ENCODE results near the gene MDK.

Gene MDK

DNA sequence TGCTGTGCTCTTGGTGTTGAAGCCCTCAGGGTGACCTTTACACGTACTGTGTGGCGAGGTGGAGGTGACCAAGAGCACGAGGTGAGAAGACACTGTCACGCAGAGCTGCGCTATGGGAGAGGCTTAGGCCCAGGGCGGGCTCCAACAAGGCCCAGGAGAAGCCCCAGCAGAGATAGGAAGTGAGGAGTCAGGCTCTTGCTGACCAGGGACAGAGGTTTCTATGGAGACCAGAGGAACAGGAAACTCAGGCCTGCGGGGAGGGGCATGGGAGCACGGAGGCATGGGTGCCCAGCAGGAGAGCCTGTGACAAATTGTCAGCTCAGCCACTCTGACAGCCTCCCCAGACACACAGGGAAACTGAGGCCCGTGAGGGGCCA lies 18.4 kb upstream of the MDK start:
- no peak for TF ChIP-seq MYC (IDR thresholded peaks at IDR 0.05; ENCODE audit: low read depth, low read length)
- TF ChIP-seq, protein P1, sequence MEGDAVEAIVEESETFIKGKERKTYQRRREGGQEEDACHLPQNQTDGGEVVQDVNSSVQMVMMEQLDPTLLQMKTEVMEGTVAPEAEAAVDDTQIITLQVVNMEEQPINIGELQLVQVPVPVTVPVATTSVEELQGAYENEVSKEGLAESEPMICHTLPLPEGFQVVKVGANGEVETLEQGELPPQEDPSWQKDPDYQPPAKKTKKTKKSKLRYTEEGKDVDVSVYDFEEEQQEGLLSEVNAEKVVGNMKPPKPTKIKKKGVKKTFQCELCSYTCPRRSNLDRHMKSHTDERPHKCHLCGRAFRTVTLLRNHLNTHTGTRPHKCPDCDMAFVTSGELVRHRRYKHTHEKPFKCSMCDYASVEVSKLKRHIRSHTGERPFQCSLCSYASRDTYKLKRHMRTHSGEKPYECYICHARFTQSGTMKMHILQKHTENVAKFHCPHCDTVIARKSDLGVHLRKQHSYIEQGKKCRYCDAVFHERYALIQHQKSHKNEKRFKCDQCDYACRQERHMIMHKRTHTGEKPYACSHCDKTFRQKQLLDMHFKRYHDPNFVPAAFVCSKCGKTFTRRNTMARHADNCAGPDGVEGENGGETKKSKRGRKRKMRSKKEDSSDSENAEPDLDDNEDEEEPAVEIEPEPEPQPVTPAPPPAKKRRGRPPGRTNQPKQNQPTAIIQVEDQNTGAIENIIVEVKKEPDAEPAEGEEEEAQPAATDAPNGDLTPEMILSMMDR (IDR thresholded peaks at IDR 0.05; ENCODE audit: low read depth, low read length): no peak
- TF ChIP-seq, protein P2, sequence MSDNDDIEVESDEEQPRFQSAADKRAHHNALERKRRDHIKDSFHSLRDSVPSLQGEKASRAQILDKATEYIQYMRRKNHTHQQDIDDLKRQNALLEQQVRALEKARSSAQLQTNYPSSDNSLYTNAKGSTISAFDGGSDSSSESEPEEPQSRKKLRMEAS (IDR thresholded peaks at IDR 0.05; ENCODE audit: low read depth, low read length): peak; percentile 42; the same call in 1 of the 2 replicates
- DNase-seq (ENCODE audit: low read depth): peak; percentile 78
- H3K4me3 ChIP-seq (ENCODE audit: low read depth, low read length): peak overlapping the region; percentile 78

DNA sequence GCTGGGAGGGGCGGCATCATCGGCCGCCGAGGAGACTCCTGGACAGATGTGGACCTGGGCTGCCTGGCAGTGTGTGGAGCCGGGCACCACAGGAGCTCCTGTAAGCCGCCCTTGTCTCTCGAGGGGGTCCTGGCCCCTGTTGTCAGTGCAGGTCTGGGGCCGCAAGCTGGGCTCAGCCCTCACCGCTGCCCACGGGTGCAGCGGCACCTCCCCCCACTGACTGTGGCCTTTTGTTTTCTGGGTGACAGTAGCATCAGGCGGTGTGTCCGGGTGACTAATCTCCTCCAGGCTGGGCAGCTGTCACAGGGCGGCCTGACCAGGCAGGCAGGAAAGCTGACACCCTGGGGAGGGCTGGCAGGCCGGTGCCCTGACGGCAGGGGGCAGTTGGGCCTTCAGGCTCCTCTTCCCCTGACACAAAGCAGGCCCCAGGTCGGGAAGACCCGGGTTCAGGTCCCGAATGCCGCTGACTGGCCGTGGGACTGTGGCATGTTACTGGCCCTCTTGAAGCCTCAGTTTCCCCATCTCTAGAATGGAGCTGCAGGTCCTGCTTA lies 17.9 kb upstream of the MDK start:
- H3K4me3 ChIP-seq (ENCODE audit: low read depth, low read length): no peak overlapping the region
- no peak for TF ChIP-seq POLR2A (IDR thresholded peaks at IDR 0.05; ENCODE audit: extremely low read depth, insufficient read length)
- peak; percentile 32 for DNase-seq (ENCODE audit: low read depth)

DNA sequence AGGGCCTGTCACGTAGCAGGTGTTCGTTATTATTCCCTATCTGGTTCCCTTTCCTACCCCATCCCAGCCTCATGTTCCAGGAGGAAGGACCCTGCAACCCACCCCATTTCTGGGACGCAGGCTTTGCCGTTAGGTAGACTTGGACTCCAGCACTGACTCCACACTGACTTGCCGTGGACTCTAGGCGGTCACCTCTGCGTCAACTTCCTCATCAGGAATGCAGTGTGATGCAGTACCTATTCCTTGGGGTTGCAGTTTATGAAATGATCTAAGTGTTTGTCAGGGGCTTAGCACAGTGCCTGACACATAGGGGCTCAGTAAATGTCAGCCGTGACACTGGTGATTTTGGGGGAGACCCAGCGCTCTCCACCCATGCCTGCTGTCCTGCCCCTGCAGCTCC lies 17.4 kb upstream of the MDK start:
- DNase-seq (ENCODE audit: low read depth): no peak
- TF ChIP-seq, protein P1 (IDR thresholded peaks at IDR 0.05; ENCODE audit: low read depth, low read length): no peak
- TF ChIP-seq MYC (IDR thresholded peaks at IDR 0.05; ENCODE audit: low read depth, low read length) (no peak), POLR2A (IDR thresholded peaks at IDR 0.05; ENCODE audit: extremely low read depth, insufficient read length) (no peak)
- TF ChIP-seq, protein P2 (IDR thresholded peaks at IDR 0.05; ENCODE audit: low read depth, low read length): no peak
- H3K4me3 ChIP-seq (ENCODE audit: low read depth, low read length): no peak overlapping the region

DNA sequence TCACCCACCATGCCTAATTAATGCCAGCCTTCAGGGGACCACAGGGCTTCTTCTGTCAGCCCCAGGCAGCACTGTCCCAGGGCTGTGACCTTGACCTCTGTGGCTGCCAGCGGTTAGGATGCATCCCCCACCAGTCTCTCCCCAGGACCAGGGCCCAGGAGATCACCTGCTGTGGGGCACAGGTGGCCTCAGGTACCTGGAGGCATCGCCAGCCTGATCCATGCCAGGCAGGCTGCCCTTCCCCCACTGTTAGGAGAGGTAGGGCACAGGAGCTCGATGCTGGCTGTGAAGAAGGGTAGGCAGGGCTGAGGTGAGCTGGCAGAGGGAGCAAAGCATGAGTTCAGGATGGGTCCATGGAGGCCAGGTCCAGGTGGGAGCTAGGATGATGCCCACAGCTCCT lies 16.7 kb upstream of the MDK start:
- DNase-seq (ENCODE audit: low read depth): no peak
- TF ChIP-seq MYC (IDR thresholded peaks at IDR 0.05; ENCODE audit: low read depth, low read length): no peak
- TF ChIP-seq, protein P2 (IDR thresholded peaks at IDR 0.05; ENCODE audit: low read depth, low read length): no peak
- TF ChIP-seq, protein P1 (IDR thresholded peaks at IDR 0.05; ENCODE audit: low read depth, low read length): no peak
- no peak for TF ChIP-seq POLR2A (IDR thresholded peaks at IDR 0.05; ENCODE audit: extremely low read depth, insufficient read length)
- no peak overlapping the region for H3K4me3 ChIP-seq (ENCODE audit: low read depth, low read length)

DNA sequence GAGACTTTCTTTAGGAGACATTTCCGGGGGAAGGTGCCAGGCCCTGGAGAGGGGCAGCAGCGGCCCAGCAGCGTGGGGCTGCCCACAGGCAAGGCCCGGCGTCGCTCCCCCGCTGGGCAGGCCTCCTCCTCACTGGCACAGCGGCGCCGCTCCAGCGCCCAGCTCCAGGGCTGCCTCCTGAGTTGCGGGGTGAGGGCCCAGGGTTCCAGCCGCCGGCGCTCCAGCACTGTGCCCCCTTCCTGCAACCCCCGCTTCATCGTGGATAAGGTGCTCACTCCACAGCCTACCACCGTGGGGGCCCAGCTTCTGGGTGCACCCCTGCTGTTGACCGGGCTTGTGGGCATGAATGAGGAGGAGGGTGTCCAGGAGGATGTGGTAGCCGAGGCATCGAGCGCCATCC lies 15.2 kb upstream of the MDK start:
- TF ChIP-seq, protein P1 (IDR thresholded peaks at IDR 0.05; ENCODE audit: low read depth, low read length): no peak
- TF ChIP-seq, protein P2 (IDR thresholded peaks at IDR 0.05; ENCODE audit: low read depth, low read length): no peak
- TF ChIP-seq POLR2A (IDR thresholded peaks at IDR 0.05; ENCODE audit: extremely low read depth, insufficient read length) (no peak), MYC (IDR thresholded peaks at IDR 0.05; ENCODE audit: low read depth, low read length) (no peak)
- no peak overlapping the region for H3K4me3 ChIP-seq (ENCODE audit: low read depth, low read length)

DNA sequence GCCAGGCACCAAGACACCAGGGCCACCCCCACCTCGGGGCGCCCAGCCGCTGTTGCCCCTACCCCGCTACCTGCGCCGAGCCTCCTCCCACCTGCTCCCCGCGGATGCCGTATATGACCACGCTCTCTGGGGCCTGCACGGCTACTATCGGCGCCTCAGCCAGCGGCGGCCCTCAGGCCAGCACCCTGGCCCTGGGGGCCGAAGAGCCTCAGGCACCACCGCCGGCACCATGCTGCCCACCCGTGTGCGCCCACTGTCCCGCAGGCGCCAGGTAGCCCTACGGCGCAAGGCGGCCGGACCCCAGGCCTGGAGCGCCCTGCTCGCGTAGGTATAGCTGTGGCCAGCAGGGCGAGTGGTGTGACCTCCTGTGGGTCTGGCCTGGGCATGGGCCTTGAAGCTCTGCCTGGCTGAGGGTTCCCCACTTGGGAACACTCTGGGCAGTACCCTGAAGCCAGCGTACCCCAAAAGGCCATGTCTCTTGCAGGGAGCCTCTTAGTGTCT lies 14.8 kb upstream of the MDK start:
- TF ChIP-seq, protein P2 (IDR thresholded peaks at IDR 0.05; ENCODE audit: low read depth, low read length): no peak
- TF ChIP-seq MYC (IDR thresholded peaks at IDR 0.05; ENCODE audit: low read depth, low read length) (no peak), POLR2A (IDR thresholded peaks at IDR 0.05; ENCODE audit: extremely low read depth, insufficient read length) (no peak)
- TF ChIP-seq, protein P1 (IDR thresholded peaks at IDR 0.05; ENCODE audit: low read depth, low read length): no peak
- DNase-seq (ENCODE audit: low read depth): peak; percentile 14
- H3K4me3 ChIP-seq (ENCODE audit: low read depth, low read length): no peak overlapping the region

More for the DNA sequence above, 15.2 kb upstream of the MDK start:
- no peak for DNase-seq (ENCODE audit: low read depth)

Data from NB4 (cell line).